ENCODE measurements around the gene RYR2.

The RYR2 gene

DNA sequence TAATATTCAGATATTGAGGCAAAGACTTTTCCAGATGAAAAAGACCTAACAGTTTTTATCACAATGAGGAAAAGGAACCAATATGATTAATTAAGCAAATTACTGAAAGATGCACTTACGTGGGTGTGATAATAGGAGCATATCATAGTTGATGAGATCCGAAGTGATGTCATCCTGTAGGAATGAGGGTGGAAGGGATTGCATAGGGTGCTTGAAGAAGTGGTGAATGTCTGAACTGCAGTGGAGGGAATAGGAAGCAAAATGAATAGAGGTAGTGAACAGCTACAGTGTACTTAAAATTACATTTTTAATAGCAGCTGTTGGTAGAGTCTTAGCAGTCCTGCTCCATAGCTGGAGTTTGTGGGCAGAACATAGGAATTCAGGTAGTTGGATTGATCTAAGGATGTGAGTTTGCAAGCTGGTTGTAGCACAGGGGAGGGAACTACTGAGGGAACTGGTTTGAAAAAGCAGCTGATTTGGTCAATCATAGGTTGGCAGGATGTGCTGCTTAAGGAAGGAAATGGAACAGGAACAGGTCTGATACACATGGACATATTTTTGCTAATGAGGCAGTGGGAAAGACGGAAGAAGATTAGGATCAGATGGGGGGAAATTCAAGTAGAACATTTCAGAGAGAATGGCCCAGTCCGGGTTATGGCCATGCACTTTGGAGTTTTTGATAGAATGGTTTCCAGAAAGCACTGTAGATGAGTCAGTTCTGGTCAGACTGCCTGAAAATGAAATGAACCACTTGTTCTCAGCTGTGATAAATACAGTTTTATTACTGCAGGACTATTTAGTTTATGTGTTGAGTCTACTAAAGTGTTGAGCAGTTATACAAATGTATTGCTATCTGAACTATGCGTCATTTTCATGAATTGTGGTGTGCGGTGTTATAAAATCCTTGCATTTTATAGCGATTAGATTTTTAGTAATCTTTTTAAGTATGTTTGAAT lies 155.8 kb downstream of the RYR2 start:
- DNase-seq (ENCODE audit: low read depth, low spot score) = no peak

DNA sequence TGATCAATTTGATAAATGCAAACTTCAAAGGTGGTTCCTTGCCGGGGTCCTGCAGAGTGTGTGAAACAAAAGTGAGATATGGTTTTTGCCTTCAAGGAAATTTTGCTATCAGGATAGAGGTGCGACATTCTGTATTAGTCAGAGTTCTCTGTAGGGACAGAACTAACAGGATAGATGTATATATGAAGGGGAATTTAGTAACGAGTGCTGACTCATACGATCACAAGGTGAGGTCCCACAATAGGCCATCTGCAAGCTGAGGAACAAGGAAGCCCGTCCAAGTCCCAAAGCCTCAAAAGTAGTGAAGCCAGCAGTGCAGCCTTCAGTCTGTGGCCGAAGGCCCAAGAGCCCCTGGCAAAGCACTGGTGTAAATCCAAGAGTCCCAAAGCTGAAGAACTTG lies 157.0 kb downstream of the RYR2 start:
- no peak for DNase-seq (ENCODE audit: low read depth, low spot score)

DNA sequence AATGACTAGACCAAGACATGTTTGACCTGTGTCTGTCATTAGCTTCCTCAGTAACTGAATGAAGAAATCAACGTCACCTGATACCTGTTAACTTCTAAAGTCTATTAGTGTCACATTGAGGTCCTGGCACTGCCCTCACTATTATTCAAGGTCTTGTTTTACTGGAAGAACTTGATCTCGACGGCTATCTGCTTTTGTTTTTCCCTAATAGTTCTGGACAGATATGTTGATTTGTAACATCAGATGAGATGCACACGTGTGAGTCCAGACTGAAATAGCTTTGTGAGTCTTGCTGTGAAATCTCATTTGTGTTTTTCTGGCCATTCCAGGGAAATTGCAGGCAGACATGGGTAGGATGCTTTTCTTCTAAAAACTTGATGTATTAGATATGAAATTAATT lies 159.2 kb downstream of the RYR2 start:
- no peak for DNase-seq (ENCODE audit: low read depth, low spot score)

DNA sequence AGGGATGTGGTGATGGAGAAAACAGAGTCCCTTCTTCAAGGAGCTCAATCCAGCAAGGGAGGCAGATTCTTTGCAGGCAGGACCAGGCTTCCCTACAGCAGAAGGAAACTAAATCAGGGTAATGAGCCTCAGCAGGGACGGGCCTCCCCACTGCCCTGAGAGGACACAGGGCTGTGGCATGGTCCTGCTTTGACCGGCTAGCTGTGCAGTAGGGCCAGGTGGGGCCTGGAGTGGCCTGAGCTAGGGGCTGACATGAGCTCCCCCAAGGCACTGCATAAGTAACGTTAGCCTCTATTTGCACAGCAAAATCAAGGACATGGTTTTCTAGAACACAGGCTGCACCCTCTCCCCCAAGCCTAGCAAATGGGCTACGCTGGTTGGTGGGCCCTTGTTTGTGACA lies 162.9 kb downstream of the RYR2 start:
- DNase-seq (ENCODE audit: low read depth, low spot score) = no peak

DNA sequence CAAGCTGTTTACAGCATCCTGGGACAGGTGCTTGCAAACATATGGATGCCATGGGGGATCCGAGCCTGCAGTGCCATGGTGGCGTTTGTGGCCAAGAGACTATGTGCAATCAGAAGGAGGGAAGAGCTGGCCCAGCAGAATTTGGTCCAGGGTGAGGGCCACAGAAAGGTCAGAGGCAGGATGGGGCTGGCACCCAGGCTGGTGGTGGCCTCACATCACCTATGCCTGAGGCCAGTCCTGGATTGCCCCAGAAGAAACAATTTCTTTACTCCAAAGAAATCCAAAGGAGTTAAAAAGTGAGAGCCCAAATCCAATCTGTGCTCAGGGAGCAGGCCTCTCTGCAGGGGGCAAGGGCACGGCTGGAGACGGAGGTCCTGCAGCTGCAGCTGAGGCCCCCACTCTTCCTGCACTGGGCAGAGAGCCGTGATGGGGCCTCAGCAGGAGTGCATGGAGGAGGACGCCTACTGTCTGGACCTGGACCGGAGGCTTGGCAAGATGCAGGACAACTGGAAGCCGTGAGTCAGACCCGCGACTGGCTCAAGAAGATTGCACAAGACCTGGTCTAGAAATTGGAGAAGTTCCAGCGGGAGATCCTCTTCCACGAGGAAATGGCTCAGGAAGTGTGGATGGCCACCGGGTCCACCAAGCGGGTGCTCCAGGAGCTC lies 163.5 kb downstream of the RYR2 start:
- DNase-seq (ENCODE audit: low read depth, low spot score) = no peak

DNA sequence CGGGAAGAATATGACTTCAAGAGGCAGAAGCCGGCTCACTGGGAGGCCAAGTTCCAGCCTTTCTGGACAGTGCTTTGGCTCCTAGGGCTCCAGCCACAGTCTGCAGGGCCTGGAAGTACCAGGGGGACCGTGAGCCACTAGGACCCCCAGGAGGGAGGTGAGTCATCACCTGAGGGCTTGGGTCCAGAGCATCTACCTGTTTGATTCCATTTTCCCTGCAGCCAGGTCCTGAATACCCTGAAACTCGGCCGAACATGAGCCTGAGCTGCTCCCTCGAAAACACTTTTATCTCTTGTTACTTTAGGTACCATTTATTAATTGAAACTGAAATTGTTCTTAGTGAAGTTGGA lies 164.1 kb downstream of the RYR2 start:
- DNase-seq (ENCODE audit: low read depth, low spot score) = no peak

DNA sequence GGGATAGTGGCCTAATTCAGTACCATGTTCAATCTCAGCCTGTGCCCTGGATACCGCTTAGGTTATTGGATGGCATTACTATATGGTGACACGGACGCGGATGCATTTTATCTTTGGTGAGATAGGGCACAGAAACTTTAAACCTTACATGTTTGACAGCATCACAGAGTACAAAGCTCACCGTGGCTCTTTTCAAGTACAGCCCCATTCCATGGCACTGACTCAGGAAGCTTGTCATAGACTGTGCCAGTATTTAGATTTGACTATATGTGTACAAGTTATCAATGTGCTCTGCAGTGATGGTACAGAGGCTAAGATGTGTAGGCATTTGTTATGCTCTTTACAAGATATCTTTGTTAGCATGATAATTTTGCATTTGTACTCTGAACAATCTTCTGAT lies 169.0 kb downstream of the RYR2 start:
- no peak for DNase-seq (ENCODE audit: low read depth, low spot score)

DNA sequence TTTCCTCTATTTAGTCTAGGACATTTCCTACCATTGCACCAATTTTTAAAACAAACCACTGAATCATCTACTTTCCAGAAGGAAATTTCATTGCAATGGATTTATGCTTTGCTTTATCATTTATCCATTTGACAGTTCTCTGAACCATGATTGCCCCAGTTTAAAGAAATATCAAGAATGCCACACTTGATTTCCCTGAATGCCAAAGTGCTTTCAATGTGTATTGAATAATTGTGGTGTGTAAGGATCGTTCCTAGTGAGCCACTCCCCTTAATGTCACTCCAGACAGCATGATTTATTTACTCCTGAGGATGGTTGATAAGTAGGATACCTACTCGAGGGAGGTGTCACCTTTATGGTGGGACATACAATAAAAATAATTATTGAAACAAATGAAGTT lies 169.6 kb downstream of the RYR2 start:
- no peak for DNase-seq (ENCODE audit: low read depth, low spot score)

DNA sequence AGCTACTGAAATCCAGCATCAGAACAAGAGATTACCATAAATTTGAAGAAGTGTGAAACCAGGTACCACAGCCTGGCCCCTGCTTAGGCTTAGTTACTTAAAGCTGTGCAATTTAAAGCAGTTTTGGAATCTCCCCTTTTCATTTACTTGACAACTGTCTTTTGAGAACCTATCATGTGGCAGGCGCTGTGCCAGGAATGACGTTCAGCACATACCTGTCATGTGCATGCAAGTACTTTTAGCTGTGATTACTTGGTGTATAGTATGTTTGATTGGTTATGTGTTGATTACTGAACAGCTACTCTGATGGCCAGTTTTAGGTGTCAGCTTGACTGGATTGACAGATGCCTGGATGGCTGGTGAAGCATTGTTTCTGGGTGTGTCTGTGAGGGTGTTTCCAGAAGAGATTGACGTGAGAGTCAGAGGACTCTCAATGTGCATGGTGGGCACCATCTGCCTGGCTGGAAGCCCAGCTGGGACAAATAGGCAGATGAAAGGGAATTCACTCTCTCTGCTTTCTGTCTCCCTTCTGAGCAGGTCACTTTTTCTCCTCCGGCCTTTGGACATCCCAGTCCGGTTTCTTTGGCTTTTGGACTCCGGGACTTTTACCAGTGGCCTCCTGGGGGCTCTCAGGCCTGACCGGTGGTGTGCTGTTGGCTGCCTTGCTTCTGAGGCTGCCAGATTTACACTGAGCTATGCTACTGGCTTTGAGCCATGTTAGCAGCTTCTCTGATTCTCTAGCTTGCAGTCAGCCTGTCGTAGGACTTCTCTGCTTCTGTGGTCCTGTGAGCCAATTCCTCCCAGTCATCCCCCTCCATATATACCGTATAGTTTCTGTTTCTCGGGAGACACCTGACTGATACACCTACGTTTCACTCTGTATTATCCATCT lies 178.0 kb downstream of the RYR2 start:
- no peak for DNase-seq (ENCODE audit: low read depth, low spot score)

DNA sequence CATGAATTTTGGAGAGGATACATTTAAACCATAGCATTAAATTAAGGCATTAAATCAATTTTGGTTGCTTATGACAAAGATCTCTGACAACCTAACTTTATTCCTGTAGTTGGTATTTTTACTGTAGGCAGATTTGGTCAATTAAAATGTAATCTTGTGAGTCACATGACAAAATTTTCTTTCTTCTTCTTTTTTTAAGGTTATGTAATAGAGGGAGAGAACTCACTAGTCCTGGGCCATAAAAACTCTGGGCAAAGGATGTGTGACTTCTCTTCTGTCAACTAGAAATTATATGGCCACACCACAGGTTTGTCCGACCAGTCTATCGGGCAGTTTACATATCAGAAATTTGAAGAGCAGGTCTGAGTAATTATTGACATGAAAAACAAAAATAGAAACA lies 181.4 kb downstream of the RYR2 start:
- DNase-seq (ENCODE audit: low read depth, low spot score) = no peak

DNA sequence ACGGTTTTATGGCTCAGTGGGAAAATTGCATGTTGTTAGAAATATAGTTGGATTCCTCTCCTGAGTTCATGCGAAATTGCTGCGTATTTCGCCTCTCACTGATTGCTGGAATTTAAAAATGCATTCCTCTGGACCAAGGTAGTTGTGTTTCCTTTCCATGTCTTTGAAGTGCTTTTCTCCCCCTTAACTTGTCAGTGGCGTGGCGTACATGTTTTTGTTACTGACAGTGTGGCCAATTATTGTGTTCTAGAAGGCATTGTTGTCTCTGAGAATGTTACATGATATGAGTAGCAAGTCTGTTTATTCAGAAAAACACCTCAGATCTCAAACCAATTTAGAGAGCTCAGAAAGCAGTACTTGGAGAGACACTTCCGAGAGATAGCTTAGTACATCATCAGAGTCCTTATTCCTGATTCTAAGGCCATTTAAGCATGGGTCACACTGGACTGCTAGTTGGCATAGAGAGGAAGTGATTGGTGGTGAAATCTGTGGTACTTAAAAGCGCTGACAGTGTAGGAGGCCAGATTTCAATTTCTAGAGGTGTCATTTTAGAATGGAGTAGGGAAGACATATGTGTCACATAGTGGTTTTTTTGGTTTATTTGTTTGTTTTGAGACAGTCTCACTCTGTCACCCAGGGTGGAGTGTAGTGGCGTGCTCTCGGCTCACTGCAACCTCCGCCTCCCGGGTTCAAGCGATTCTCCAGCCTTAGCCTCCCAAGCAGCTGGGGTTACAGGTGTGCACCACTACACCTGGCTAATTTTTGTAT lies 184.4 kb downstream of the RYR2 start:
- no peak for DNase-seq (ENCODE audit: low read depth, low spot score)

DNA sequence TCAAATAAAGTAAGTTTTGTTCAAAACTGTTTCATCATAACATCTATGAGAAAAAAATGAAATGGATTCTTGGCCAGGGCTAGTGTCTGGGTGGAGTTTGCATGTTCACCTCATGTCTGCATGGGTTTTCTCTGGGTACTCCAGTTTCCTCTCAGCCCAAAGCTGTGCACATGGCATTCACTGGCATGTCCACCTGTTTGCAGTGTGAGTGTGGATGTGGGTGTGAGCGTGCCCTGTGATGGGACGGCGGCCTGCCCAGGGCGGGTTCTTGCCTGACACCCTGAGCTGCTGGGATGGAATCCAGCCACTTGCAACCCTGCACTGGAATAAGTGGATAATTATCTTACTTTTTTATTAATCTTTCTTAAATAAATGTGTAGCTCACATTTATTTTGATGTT lies 185.5 kb downstream of the RYR2 start:
- no peak for DNase-seq (ENCODE audit: low read depth, low spot score)

DNA sequence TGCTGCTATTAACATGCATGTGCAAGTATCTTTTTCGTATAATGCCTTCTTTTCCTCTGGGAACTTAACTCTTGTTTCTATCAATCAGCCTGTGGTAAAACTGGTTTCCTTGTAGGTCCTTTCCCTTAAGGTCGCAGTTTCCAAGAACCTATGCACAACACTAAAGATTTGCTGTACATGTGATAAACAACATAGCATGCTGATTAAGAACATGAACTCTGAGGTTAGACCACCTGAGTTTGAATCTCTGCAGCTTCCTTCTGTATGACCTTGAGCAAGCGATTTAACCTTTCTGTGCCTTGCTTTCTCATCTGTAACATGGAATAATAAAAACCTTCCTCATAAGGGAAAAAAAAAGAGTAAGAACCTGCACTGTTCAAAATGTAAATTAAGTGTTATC lies 186.4 kb downstream of the RYR2 start:
- DNase-seq (ENCODE audit: low read depth, low spot score) = no peak

DNA sequence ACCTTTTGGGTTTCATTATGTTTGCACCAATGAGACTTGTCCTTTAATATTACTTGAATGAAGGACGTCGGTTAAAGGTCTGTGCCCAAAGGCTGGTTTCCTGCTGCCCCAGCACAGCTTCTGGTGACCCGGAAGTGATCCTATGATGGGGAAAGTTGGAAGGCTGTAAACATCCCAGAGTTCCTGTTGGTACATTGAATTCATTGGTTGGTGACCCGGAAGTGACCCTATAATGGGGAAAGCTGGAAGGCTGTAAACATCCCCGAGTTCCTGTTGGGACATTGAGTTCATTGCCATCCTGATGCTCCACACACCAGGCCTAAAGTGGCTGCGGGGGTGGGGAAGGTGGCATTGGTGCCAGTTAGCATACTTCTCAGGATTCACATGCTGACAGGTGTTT lies 187.3 kb downstream of the RYR2 start:
- DNase-seq (ENCODE audit: low read depth, low spot score) = no peak

DNA sequence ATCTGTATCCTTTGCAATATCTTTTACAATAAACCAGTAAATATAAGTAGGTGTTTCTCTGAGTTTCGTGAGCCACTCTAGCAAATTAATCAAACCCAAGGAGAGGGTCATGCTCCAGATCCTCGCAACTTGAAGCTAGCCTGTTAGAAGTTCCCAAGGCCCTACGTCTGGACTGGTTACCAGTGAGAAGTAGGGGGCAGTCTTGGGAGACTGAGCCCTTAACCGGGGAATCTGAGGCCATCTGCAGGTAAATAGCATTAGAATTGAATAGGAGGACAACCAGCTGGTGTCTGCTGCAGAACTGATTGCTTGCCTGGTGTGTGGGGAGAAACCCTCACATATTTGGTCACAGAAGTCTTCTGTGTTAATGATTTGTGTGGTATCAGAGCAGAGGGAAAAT lies 190.5 kb downstream of the RYR2 start:
- no peak for DNase-seq (ENCODE audit: low read depth, low spot score)

DNA sequence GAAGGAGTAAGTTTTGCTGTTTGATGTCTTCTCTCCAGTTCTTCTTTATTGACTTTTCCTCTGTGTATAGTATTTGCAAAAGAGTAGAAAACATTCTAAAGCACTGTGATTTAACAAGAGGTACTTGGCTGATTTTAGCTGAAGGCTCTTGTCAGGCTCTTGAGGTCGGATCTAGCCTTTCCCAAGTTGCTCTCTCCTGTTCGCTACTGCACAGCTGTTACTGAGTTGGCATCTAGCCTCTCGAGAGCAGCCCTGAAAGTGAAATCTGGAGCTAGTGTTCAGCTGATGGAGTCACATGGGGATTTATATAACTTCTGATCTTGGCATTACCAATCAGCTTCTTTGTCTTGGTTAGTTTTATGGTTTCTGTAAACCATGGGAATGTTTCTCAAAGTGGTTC lies 193.1 kb downstream of the RYR2 start:
- DNase-seq (ENCODE audit: low read depth, low spot score) = no peak

DNA sequence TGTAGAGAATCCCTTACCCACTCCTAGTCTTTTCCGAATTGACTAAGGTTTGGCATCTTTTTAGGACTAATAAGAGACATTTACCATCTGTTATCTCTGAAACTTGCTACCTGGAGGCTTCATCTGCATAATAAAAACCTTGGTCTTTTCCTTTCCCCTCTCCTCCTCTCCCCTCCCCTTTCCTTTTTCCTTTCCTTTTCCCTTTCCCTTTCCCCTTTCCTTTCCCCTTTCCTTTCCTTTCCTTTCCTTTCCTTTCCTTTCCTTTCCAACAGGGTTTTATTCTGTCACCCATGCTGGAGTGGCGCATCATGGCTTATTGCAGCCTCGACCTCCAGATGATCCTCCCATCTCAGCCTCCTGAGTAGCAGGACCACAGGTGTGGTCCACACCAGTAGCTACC lies 195.7 kb downstream of the RYR2 start:
- no peak for DNase-seq (ENCODE audit: low read depth, low spot score)

DNA sequence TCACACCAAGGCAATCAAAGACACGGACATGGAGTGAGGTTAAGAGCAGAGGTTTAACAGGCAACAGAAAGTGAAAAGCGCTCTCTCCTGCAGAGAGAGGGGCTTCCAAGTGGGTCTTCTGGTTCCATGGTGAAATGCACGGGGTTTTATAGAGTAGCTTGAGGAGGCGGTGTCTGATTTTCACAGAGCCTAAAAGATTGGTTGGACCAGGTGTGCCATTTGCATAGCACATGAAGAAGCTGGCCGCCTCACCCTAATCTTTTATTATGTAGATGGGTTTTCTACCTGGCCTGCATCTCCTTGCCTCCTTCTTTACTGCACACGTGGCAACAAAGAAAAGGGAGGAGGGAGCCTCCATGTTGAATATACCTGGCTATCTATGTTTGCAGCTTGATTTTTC lies 197.3 kb downstream of the RYR2 start:
- no peak for DNase-seq (ENCODE audit: low read depth, low spot score)

DNA sequence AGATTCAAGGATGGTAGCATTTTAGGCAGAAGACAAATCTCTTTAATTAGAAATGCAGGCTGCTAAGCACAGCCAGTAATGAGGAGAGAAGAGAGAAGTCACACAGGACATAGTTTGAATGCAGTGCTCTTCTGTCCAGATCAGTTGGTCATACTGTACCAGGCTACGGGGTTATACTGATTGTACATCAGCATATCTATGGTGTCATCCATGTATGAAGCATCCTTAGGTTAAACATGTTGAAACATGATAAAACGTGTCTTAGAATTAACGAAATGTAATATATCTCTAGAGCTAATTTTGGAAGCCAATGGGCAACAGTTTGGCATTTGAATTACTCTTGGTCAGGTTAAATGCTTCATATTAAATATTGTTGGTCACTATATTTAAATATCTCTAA lies 199.1 kb downstream of the RYR2 start:
- no peak for DNase-seq (ENCODE audit: low read depth, low spot score)

DNA sequence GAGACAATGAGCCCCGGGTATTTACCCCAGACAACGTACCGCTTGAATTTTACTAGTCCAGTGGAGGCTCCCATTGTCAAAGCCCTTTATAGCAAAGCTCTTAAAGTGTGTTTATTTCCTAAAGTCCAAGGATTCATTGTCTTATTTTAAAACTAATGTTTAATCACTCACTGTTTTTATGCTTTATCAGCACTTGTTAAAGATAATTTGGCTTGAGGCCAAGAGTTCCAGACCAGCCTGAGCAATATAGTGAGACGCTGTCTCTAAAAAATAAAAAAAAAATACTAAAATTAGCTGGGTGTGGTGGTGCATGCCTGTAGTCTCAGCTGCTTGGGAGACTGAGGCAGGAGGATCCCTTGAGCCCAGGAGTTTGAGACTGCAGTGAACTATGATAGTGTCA lies 202.8 kb downstream of the RYR2 start:
- no peak for DNase-seq (ENCODE audit: low read depth, low spot score)

DNA sequence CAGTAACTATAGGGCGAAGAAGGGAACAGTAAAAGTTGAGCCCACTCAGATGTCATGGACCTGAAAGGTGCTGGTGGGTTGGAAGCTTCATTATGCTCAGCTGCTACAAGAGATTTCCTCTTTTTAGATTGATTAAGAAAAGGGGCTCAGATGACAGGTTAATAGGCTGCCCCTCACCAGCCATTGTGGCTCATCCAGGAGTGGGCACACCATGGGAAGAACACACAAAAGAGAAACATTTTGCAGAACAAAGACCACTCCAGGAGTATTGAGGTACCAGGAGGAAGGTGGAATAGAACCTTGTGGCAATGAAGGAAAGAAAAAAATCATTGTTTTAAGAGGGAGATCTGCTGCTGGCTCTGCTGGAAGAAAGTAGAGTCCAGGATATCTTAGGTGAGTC lies 205.5 kb downstream of the RYR2 start:
- no peak for DNase-seq (ENCODE audit: low read depth, low spot score)

DNA sequence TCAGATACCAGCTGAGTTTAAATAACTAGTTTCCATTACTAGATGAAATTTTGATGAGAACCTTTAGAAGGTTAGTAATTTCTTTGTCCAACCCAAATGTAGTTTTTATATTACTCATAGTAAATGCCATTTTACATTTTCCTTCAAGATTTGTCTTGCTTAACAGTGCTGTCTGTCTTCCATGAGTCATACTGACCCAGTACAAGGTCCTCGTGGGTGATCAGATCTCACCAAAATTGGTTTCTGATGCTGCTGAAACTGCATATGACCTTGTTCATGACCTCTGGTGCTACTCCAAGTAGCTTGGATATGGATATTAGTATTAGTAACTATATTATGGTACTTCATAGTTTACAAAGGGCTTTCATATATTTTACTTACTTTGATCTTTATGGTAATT lies 207.1 kb downstream of the RYR2 start:
- no peak for DNase-seq (ENCODE audit: low read depth, low spot score)
